K562 (cell line): ENCODE measurements around the gene KLRF1. TPM values are rescaled to one million over a fixed set of nuclear protein-coding genes. Genes with fewer than 3 reads are reported as not detected.

Source experiments
- ATAC-seq: fragments of 200-7000 bp; cut with Tn5 transposase; 3 replicates; pipeline ENCODE4 v1.9.1; 2020; ENCODE audit warnings: moderate library complexity
- BruUV-seq: library from RNA; stranded (reverse); fragments of 400-500 nt; replicated peaks from 2 replicates; lab custom pipeline; 2021; lab: Mats Ljungman, UMichigan
- CTCF ChIA-PET: fragments of 300-600 bp; formaldehyde crosslinking; extraction: SDS; loops from one replicate; lab custom pipeline; 2021; ENCODE audit warnings: low intra/inter-chr PET ratio; lab: Yijun Ruan, JAX
- POLR2A ChIA-PET: fragments of 300-600, 350-650 bp; sonication (Branson Sonifier 250); formaldehyde crosslinking; extraction: SDS; loops from one replicate; lab custom pipeline; 2021; ENCODE audit warnings: antibody characterized with exemption, inconsistent platforms; lab: Yijun Ruan, JAX
- DNase-seq, 4 experiments: peaks; one replicate each; pipeline versions ENCODE4 v3.0.0 to v3.0.0-alpha.2; 2011 to 2018; ENCODE audit warnings: low spot score in 3 of 4, mixed read lengths in 3 of 4; ENCODE audit errors: extremely low read depth in 1 of 4
- FAIRE-seq: peaks from 2 replicates; lab custom pipeline; 2011; peaks lifted over from hg19 to GRCh38; lab: Jason Lieb, UNC
- H2AFZ ChIP-seq: 2 replicates; pipeline ENCODE4 v1.6.0; 2011; ENCODE audit warnings: low read depth, low read length, control low read depth, inconsistent platforms
- H3K27ac ChIP-seq: fragments of 200-600 bp; 3 replicates; pipeline ENCODE4 v1.8.0; 2011; ENCODE audit warnings: low read depth, mild to moderate bottlenecking, control low read depth, inconsistent platforms, low read length, moderate library complexity, mixed read lengths; ENCODE audit errors: extremely low read depth
- H3K27me3 ChIP-seq, 2 experiments: fragments of 300-600 bp in 1 of 2; 2 replicates in 1 of 2; 3 replicates in 1 of 2; pipeline versions ENCODE4 v1.6.0 to v1.8.0; 2011; ENCODE audit warnings: inconsistent platforms in 2 of 2, low read length in 2 of 2, mild to moderate bottlenecking in 1 of 2, mixed read lengths in 1 of 2, moderate library complexity in 1 of 2; ENCODE audit not compliant: control insufficient read depth in 2 of 2, insufficient read depth in 2 of 2
- H3K36me3 ChIP-seq: fragments of 300-600 bp; 3 replicates; pipeline ENCODE4 v1.8.0; 2011; ENCODE audit warnings: mild to moderate bottlenecking, low read length, inconsistent platforms; ENCODE audit not compliant: control insufficient read depth, insufficient read depth
- H3K4me1 ChIP-seq, 2 experiments: fragments of 200-600 bp in 1 of 2; replicated peaks in 1 of 2; 2 replicates in 1 of 2; 3 replicates in 1 of 2; pipeline versions ENCODE4 v1.5.1 to v1.8.0; 2011; ENCODE audit warnings: inconsistent platforms in 2 of 2, low read length in 2 of 2, mild to moderate bottlenecking in 1 of 2, mixed read lengths in 1 of 2, moderate library complexity in 1 of 2; ENCODE audit not compliant: control insufficient read depth in 2 of 2, insufficient read depth in 2 of 2
- H3K4me2 ChIP-seq: 2 replicates; pipeline ENCODE4 v1.6.1; 2011; ENCODE audit warnings: low read length, control low read depth, inconsistent platforms, mixed read lengths; ENCODE audit not compliant: insufficient read depth
- H3K4me3 ChIP-seq: fragments of 200-600 bp; sonication (generic), shearing (Covaris generic); 2 replicates; pipeline ENCODE4 v1.5.1; 2016; ENCODE audit warnings: control low read depth, inconsistent platforms
- H3K79me2 ChIP-seq: fragments of 200-600 bp; 3 replicates; pipeline ENCODE4 v1.8.0; 2011; ENCODE audit warnings: low read length, inconsistent platforms; ENCODE audit not compliant: control insufficient read depth, insufficient read depth
- H3K9ac ChIP-seq, 2 experiments: 2 replicates each; pipeline versions ENCODE4 v1.6.0 to v1.6.1; 2011; ENCODE audit warnings: low read depth in 2 of 2, low read length in 2 of 2, control low read depth in 1 of 2, inconsistent platforms in 1 of 2, mild to moderate bottlenecking in 1 of 2, mixed read lengths in 1 of 2; ENCODE audit not compliant: insufficient read depth in 1 of 2
- H3K9me1 ChIP-seq: one replicate; pipeline ENCODE4 v1.6.0; 2011; ENCODE audit warnings: inconsistent platforms, mild to moderate bottlenecking, low read length, moderate library complexity; ENCODE audit not compliant: control insufficient read depth, insufficient read depth
- H3K9me3 ChIP-seq: replicated peaks from 2 replicates; pipeline ENCODE4 v1.5.1; 2011; ENCODE audit warnings: low read depth, low read length, inconsistent platforms; ENCODE audit not compliant: control insufficient read depth, insufficient read depth
- H4K20me1 ChIP-seq: replicated peaks from 2 replicates; pipeline ENCODE4 v1.6.1; 2011; ENCODE audit warnings: low read length, inconsistent platforms, mixed read lengths; ENCODE audit not compliant: control insufficient read depth, insufficient read depth
- BRD9 ChIP-seq: fragments of 450-650 bp; IDR thresholded peaks from 2 replicates; pipeline ENCODE4 v1.6.1; 2018; ENCODE audit warnings: low read depth; ENCODE audit not compliant: partially characterized antibody
- ETV6 ChIP-seq, 3 experiments: fragments of 150-350 bp in 1 of 3; sonication (generic) in 1 of 3; formaldehyde crosslinking in 1 of 3; IDR thresholded peaks; 2 replicates each; pipeline versions ENCODE4 v1.6.1 to v1.8.0; 2014 to 2022; ENCODE audit warnings: borderline replicate concordance in 2 of 3, low read depth in 2 of 3, antibody characterized with exemption in 1 of 3, low read length in 1 of 3, mild to moderate bottlenecking in 1 of 3, missing genetic modification reagents in 1 of 3
- GTF2B ChIP-seq: IDR thresholded peaks from 2 replicates; pipeline ENCODE4 v1.6.1; 2011; ENCODE audit not compliant: insufficient read length; ENCODE audit errors: extremely low read depth
- PYGO2 ChIP-seq: fragments of 450-650 bp; IDR thresholded peaks from 2 replicates; pipeline ENCODE4 v1.6.1; 2016; ENCODE audit warnings: mild to moderate bottlenecking, missing genetic modification characterization, moderate library complexity, missing compliant biosample characterization
- XRCC3 ChIP-seq: fragments of 450-650 bp; IDR thresholded peaks from 2 replicates; pipeline ENCODE4 v1.6.1; 2017; ENCODE audit warnings: mild to moderate bottlenecking, moderate library complexity
- ZBTB40 ChIP-seq, 2 experiments: fragments of 450-650 bp in 1 of 2; sonication (generic) in 1 of 2; formaldehyde crosslinking in 1 of 2; IDR thresholded peaks; 2 replicates each; pipeline versions ENCODE4 v1.7.1 to v1.9.0; 2016 to 2022; ENCODE audit warnings: inconsistent platforms in 1 of 2, mild to moderate bottlenecking in 1 of 2, missing genetic modification reagents in 1 of 2
- ZNF436 ChIP-seq: fragments of 250-450, 450-650 bp; sonication (Bioruptor Pico); formaldehyde crosslinking; IDR thresholded peaks from 2 replicates; pipeline ENCODE4 v1.7.0; 2020; ENCODE audit warnings: mild to moderate bottlenecking
- WGBS: fragments of 100-300 bp; shearing (Covaris generic); methylation state at CpG from one replicate; pipeline ENCODE4 v1.1.6; 2016; ENCODE audit warnings: low coverage, mixed read lengths; ENCODE audit not compliant: insufficient coverage; ENCODE audit errors: missing lambda C conversion rate; 5-methylcytosine and 5-hydroxymethylcytosine counted together
- in situ Hi-C: fragments of 300-500 bp; cut with MboI; formaldehyde crosslinking; loops from 4 replicates; pipeline ENCODE4 v1.15.0; 2018; ENCODE audit warnings: inconsistent platforms, mixed read lengths
- intact Hi-C: fragments of 100-400 bp; cut with micrococcal nuclease; formaldehyde crosslinking; loops from 2 replicates; pipeline ENCODE4 v1.14.2; 2022
- polyA plus RNA-seq, 8 experiments: library from polyadenylated mRNA; depleted of rRNA in 4 of 8; stranded (reverse) in 5 of 8; unstranded in 3 of 8; fragments of >200 nt; fragmentation: Nextera tagmentation in 2 of 8; fragmentation: Illumina TruSeq in 1 of 8; extraction: Ambion mirVana in 2 of 8; extraction: Trizol in 1 of 8; gene quantifications; 2 replicates each; pipeline versions ENCODE4 v1.2.1 to v1.2.3, GENCODE V29; 2011 to 2014; ENCODE audit warnings: inconsistent platforms in 1 of 8, missing spikeins in 1 of 8
- total RNA-seq, 7 experiments: library from RNA; depleted of rRNA in 6 of 7; stranded (reverse); fragments of >200 nt in 6 of 7; fragmentation: Illumina TruSeq in 2 of 7; extraction: Trizol in 2 of 7; gene quantifications; 2 replicates each; pipeline versions ENCODE4 v1.2.1 to v1.2.3, GENCODE V29; 2011 to 2021; ENCODE audit warnings: low replicate concordance in 1 of 7

KLRF1 gene
- total and polyA plus RNA-seq, 9 of the 15 experiments (the other 6 are each of a cell fraction or from before 2014, with no cell fraction given), result 0.48 to 1.8 (median 1.1) TPM

GRCh38 chr12:9820281-9820930, 6.9 kb upstream of the KLRF1 start:
- H3K4me2 ChIP-seq, result no peak overlapping the region
- H3K4me1 ChIP-seq, result no peaks in the 10 kb centered on the region; a peak in 1 of 5 replicates
- H4K20me1 ChIP-seq, result no peaks in the 10 kb centered on the region
- H2AFZ ChIP-seq, result no peak overlapping the region
- no peaks in the 10 kb centered on the region for H3K36me3 ChIP-seq
- FAIRE-seq (no peak), ATAC-seq (no peak), DNase-seq (no peak)
- H3K9me1 ChIP-seq, result no peaks in the 10 kb centered on the region
- POLR2A ChIA-PET, result no interaction called here
- no TSS peak for BruUV-seq
- CTCF ChIA-PET, result no interaction called here
- in situ Hi-C loops (loop anchor here (25.0 kb wide), 1 partner anchor 317 kb away; the partner anchor contains the start of gene CLEC7A), intact Hi-C loops (no loop called here)
- H3K9me3 ChIP-seq, result no peaks in the 10 kb centered on the region
- no peak overlapping the region for H3K4me3 ChIP-seq
- 12% methylated on average over 5 of the region's 9 CpGs for WGBS
- no peak overlapping the region for H3K27ac ChIP-seq
- no peaks in the 10 kb centered on the region for H3K27me3 ChIP-seq
- no peak overlapping the region; a peak in 1 of 4 replicates for H3K9ac ChIP-seq
- no peaks in the 10 kb centered on the region for H3K79me2 ChIP-seq
- no peak for TF ChIP-seq GTF2B
- TF ChIP-seq ETV6 (IDR thresholded peaks at IDR 0.05; ENCODE audit: borderline replicate concordance in 1 of 2, low read depth in 2 of 2, low read length in 1 of 2), result no peak
- no peak for TF ChIP-seq ETV6 (CRISPR knock-in tag; IDR thresholded peaks at IDR 0.05; ENCODE audit: borderline replicate concordance)
- TF ChIP-seq XRCC3, result no peak
- TF ChIP-seq ZBTB40 (IDR thresholded peaks at IDR 0.05), result no peak
- no peak for TF ChIP-seq ZBTB40 (CRISPR knock-in tag; IDR thresholded peaks at IDR 0.05)
- no peak for TF ChIP-seq PYGO2
- TF ChIP-seq ZNF436 (CRISPR knock-in tag), result no peak
- TF ChIP-seq BRD9, result no peak
